K562 treated with DMSO at 1 percent for 4 hours (cell line): ENCODE results near the gene CYB561D1. TPM values are rescaled to one million over a fixed set of nuclear protein-coding genes. Genes with fewer than 3 reads are reported as not detected.

ENCODE experiments used
- total RNA-seq: library from RNA; unstranded; fragments of 300-600 nt; gene quantifications from 2 replicates; pipeline ENCODE4 v1.2.3, GENCODE V29; 2022; ENCODE audit not compliant: insufficient read depth

Gene CYB561D1
- 6.7 and 6.8 TPM in 2 replicates for total RNA-seq

GRCh38 chr1:109493805-109494539, at the start of gene CYB561D1:
TSS of gene CYB561D1 (plus strand) at chr1:109494094. CDS start at chr1:109494140, 46 bp downstream.

GRCh38 chr1:109466452-109467300, 27.2 kb upstream of the CYB561D1 start, which contains the start of gene SYPL2:
TSS of gene SYPL2 (plus strand) at chr1:109466546. CDS start at chr1:109466844, 298 bp downstream.

GRCh38 chr1:109483672-109484518, 10.0 kb upstream of the CYB561D1 start, which contains the start of gene ATXN7L2:
TSS of gene ATXN7L2 (plus strand) at chr1:109483905. CDS start at chr1:109483954, 49 bp downstream.

GRCh38 chr1:109509176-109510134, 15.6 kb downstream of the CYB561D1 start, which contains the start of gene AMIGO1:
TSS of gene AMIGO1 (minus strand) at chr1:109509727. CDS start at chr1:109508912, 815 bp downstream.

GRCh38 chr1:109539676-109540075, 45.8 kb downstream of the CYB561D1 start, which contains the start of gene GPR61:
TSS of gene GPR61 (plus strand) at chr1:109539872. CDS start at chr1:109543023, 3,151 bp downstream.

GRCh38 chr1:109548321-109549267, 54.7 kb downstream of the CYB561D1 start, which contains the start of gene GNAI3:
TSS of gene GNAI3 (plus strand) at chr1:109548615. CDS start at chr1:109548721, 106 bp downstream.

Other genes with a start within 250 kb of the CYB561D1 start
- 10.0 and 16.0 TPM in 2 replicates for gene CELSR2, start 244.6 kb upstream of the CYB561D1 start, total RNA-seq
- 33.5 and 38.2 TPM in 2 replicates for gene PSRC1, start 210.9 kb upstream of the CYB561D1 start, total RNA-seq
- gene MYBPHL, start 187.1 kb upstream of the CYB561D1 start, total RNA-seq, result not detected in 2 replicates
- gene SORT1, start 96.2 kb upstream of the CYB561D1 start, total RNA-seq, result 45.5 and 67.0 TPM in 2 replicates
- gene PSMA5, start 67.6 kb upstream of the CYB561D1 start, total RNA-seq, result 105 and 107 TPM in 2 replicates
- not detected in 2 replicates for gene SYPL2, start 27.5 kb upstream of the CYB561D1 start, total RNA-seq
- 6.5 and 7.9 TPM in 2 replicates for gene ATXN7L2, start 10.2 kb upstream of the CYB561D1 start, total RNA-seq
- gene AMIGO1, start 15.6 kb downstream of the CYB561D1 start, total RNA-seq, result 0.22 and 0.25 TPM in 2 replicates
- gene GPR61, start 45.8 kb downstream of the CYB561D1 start, total RNA-seq, result not detected in 2 replicates
- 4.7 and 5.1 TPM in 2 replicates for gene GNAI3, start 54.5 kb downstream of the CYB561D1 start, total RNA-seq
- not detected in 2 replicates for gene GNAT2, start 125.5 kb downstream of the CYB561D1 start, total RNA-seq
- 46.3 and 52.2 TPM in 2 replicates for gene AMPD2, start 125.7 kb downstream of the CYB561D1 start, total RNA-seq
- gene GSTM4, start 162.0 kb downstream of the CYB561D1 start, total RNA-seq, result 28.7 and 29.7 TPM in 2 replicates
- gene GSTM2, start 174.0 kb downstream of the CYB561D1 start, total RNA-seq, result 10.7 and 13.3 TPM in 2 replicates
- gene GSTM1, start 193.7 kb downstream of the CYB561D1 start, total RNA-seq, result not detected in 2 replicates
- gene GSTM5, start 218.2 kb downstream of the CYB561D1 start, total RNA-seq, result not detected in 2 replicates
- gene GSTM3, start 246.9 kb downstream of the CYB561D1 start, total RNA-seq, result 8.7 and 11.4 TPM in 2 replicates